CD14-positive monocyte (primary cell): ENCODE measurements around the gene ZDHHC19. TPM values are rescaled to one million over a fixed set of nuclear protein-coding genes. Genes with fewer than 3 reads are reported as not detected.

ENCODE experiments used
- DNase-seq, 3 donors: peaks; one replicate each; pipeline ENCODE4 v3.0.0-alpha.2; 2011 to 2022
- H2AFZ ChIP-seq: 2 replicates; pipeline ENCODE4 v1.6.0; 2012; ENCODE audit warnings: mild to moderate bottlenecking, low read depth, low read length, inconsistent platforms; ENCODE audit not compliant: insufficient read depth, poor library complexity, severe bottlenecking
- H3K27ac ChIP-seq, 2 donors: 1 replicate in 1 of 2; 2 replicates in 1 of 2; pipeline ENCODE4 v1.5.1; 2012 to 2013; ENCODE audit warnings: low read length in 2 of 2, control low read depth in 1 of 2, inconsistent platforms in 1 of 2, low read depth in 1 of 2, mild to moderate bottlenecking in 1 of 2
- H3K27me3 ChIP-seq, 2 donors: one replicate each; pipeline versions ENCODE4 v1.6.0 to v1.6.1; 2011 to 2013; ENCODE audit warnings: low read length in 2 of 2; ENCODE audit not compliant: control insufficient read depth in 2 of 2, insufficient read depth in 2 of 2
- H3K36me3 ChIP-seq, 2 donors: replicated peaks in 1 of 2; 1 replicate in 1 of 2; 2 replicates in 1 of 2; pipeline versions ENCODE4 v1.5.1 to v1.6.1; 2012 to 2013; ENCODE audit warnings: low read length in 2 of 2, control low read depth in 1 of 2, inconsistent platforms in 1 of 2, mild to moderate bottlenecking in 1 of 2; ENCODE audit not compliant: insufficient read depth in 2 of 2, control insufficient read depth in 1 of 2
- H3K4me1 ChIP-seq, 2 donors: 1 replicate in 1 of 2; 2 replicates in 1 of 2; pipeline versions ENCODE4 v1.5.1 to v1.6.1; 2012 to 2013; ENCODE audit warnings: low read length in 2 of 2, control low read depth in 1 of 2, inconsistent platforms in 1 of 2, mild to moderate bottlenecking in 1 of 2, moderate library complexity in 1 of 2; ENCODE audit not compliant: insufficient read depth in 2 of 2, control insufficient read depth in 1 of 2
- H3K4me2 ChIP-seq: replicated peaks from 2 replicates; pipeline ENCODE3; 2012; ENCODE audit warnings: low read length, moderate library complexity, mild to moderate bottlenecking; ENCODE audit not compliant: poor library complexity, severe bottlenecking; ENCODE audit errors: extremely low read depth
- H3K4me3 ChIP-seq, 3 experiments: fragments of 200-600 bp in 1 of 3; sonication (generic) in 1 of 3; replicated peaks in 1 of 3; 1 replicate in 2 of 3; 2 replicates in 1 of 3; pipeline ENCODE4 v1.5.1; 2011 to 2013; ENCODE audit warnings: low read length in 3 of 3, mild to moderate bottlenecking in 3 of 3, control low read depth in 2 of 3, low read depth in 2 of 3, inconsistent platforms in 1 of 3, moderate library complexity in 1 of 3
- H3K79me2 ChIP-seq: 2 replicates; pipeline ENCODE4 v1.6.0; 2012; ENCODE audit warnings: mild to moderate bottlenecking, control low read depth, inconsistent platforms, low read length, moderate library complexity; ENCODE audit not compliant: insufficient read depth
- H3K9ac ChIP-seq: 2 replicates; pipeline ENCODE4 v1.6.0; 2017; ENCODE audit warnings: low read length, mild to moderate bottlenecking; ENCODE audit not compliant: insufficient read depth, poor library complexity, severe bottlenecking
- H3K9me3 ChIP-seq, 2 donors: replicated peaks in 1 of 2; 1 replicate in 1 of 2; 2 replicates in 1 of 2; pipeline versions ENCODE4 v1.5.1 to v1.6.1; 2012 to 2013; ENCODE audit warnings: low read length in 2 of 2, control low read depth in 1 of 2; ENCODE audit not compliant: control insufficient read depth in 1 of 2, insufficient read depth in 1 of 2
- H4K20me1 ChIP-seq: 2 replicates; pipeline ENCODE4 v1.6.0; 2012; ENCODE audit warnings: mild to moderate bottlenecking, low read length, control low read depth, moderate library complexity; ENCODE audit not compliant: insufficient read depth
- H3K27ac Mint-ChIP-seq, 7 donors: one replicate each; pipeline ENCODE4 v1.8.0; 2020; ENCODE audit warnings: mild to moderate bottlenecking in 7 of 7, mixed read lengths in 7 of 7, moderate library complexity in 6 of 7, inconsistent platforms in 2 of 7
- H3K27me3 Mint-ChIP-seq, 3 donors: one replicate each; pipeline ENCODE4 v1.8.0; 2021 to 2022; ENCODE audit warnings: low read depth in 3 of 3, mild to moderate bottlenecking in 3 of 3, mixed read lengths in 3 of 3, moderate library complexity in 3 of 3, inconsistent platforms in 1 of 3
- H3K36me3 Mint-ChIP-seq, 2 donors: one replicate each; pipeline ENCODE4 v1.8.0; 2020; ENCODE audit warnings: mixed read lengths in 2 of 2, inconsistent platforms in 1 of 2, mild to moderate bottlenecking in 1 of 2
- H3K4me1 Mint-ChIP-seq: one replicate; pipeline ENCODE4 v1.8.0; 2020; ENCODE audit warnings: mild to moderate bottlenecking, mixed read lengths
- H3K4me3 Mint-ChIP-seq, 2 donors: one replicate each; pipeline ENCODE4 v1.8.0; 2020; ENCODE audit warnings: mild to moderate bottlenecking in 2 of 2, mixed read lengths in 2 of 2, moderate library complexity in 1 of 2
- H3K9me3 Mint-ChIP-seq, 7 donors: one replicate each; pipeline ENCODE4 v1.8.0; 2020 to 2022; ENCODE audit warnings: mixed read lengths in 7 of 7, mild to moderate bottlenecking in 6 of 7, moderate library complexity in 6 of 7, inconsistent platforms in 2 of 7
- WGBS: methylation state at CpG from one replicate; pipeline ENCODE4 v1.1.5; 2013; ENCODE audit warnings: missing lambda C conversion rate; ENCODE audit not compliant: insufficient coverage; 5-methylcytosine and 5-hydroxymethylcytosine counted together
- intact Hi-C, 2 donors: fragments of 100-400 bp; cut with micrococcal nuclease; formaldehyde crosslinking; loops; one replicate each; pipeline versions ENCODE4 v1.15.0 to v1.15.1; 2023
- polyA plus RNA-seq, 3 donors: library from polyadenylated mRNA; depleted of rRNA in 1 of 3; unstranded in 2 of 3; stranded (reverse) in 1 of 3; fragments of 300-500 nt in 2 of 3; fragments of >200 nt in 1 of 3; fragmentation: Illumina TruSeq in 2 of 3; gene quantifications; 1 replicate in 2 of 3; 2 replicates in 1 of 3; pipeline ENCODE4 v1.2.3, GENCODE V29; 2012 to 2021
- TF ChIP-seq, protein P1 (sequence below): fragments of 200-600 bp; IDR thresholded peaks from one replicate; pipeline ENCODE4 v1.8.0; 2022; ENCODE audit warnings: antibody characterized with exemption, mild to moderate bottlenecking

ZDHHC19 gene
- polyA plus RNA-seq, 3 donors = not detected

DNA sequence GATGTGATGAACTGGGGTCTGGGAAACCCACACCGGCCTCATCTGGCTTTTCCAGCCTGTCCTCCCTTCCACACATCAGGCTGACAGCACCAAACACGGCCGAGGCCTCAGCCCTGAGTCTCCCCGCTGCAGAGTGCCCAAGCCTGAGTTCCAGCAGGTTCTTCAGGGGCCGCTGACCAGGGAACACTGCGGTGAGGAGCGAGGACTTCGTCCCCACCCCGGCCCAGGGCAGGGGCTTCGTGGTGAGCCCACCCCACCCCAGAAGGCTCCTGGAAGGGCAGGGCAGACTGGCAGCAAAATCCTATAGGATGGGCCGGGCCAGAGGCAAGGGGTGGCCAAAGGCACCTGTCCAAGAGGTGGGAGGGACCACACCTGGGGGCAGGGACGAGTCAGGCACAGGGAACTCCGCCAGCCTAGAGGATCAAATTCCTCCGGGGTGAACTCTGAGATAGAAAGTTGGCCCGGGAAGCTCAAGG, 4.9 kb upstream of the ZDHHC19 start, which contains the start of gene SLC51A:
SLC51A (plus strand) TSS at position 446 of the 476 bp plus-strand sequence. CDS start 179 bp downstream, outside the sequence.
- H3K4me1 Mint-ChIP-seq = peaks cover 41% of the 10 kb centered on the region
- Histone ChIP-seq H3K79me2 (no peaks in the 10 kb centered on the region), H3K36me3 (no peaks in the 10 kb centered on the region), H3K27me3 (no peaks in the 10 kb centered on the region), H3K9ac (no peak within 1 kb of the TSS), H2AFZ (no peak within 1 kb of the TSS), H3K9me3 (no peaks in the 10 kb centered on the region), H4K20me1 (no peaks in the 10 kb centered on the region), H3K4me1 (peaks cover 36 to 43% of the 10 kb centered on the region in 2 donors), H3K4me3 (no peak within 1 kb of the TSS), H3K4me2 (no peak within 1 kb of the TSS), H3K27ac (no peak within 1 kb of the TSS)
- no peak within 1 kb of the TSS for H3K4me3 Mint-ChIP-seq
- peaks cover 2 to 9% (median 4%) of the 10 kb centered on the region in 3 donors for H3K27me3 Mint-ChIP-seq
- H3K27ac Mint-ChIP-seq = peak within 1 kb of the TSS in 1 of 7 donors; percentile 76
- no peaks in the 10 kb centered on the region for H3K36me3 Mint-ChIP-seq
- intact Hi-C loops = no loop called here
- DNase-seq = no peak
- 85% methylated on average over 8 of the region's 15 CpGs for WGBS
- peaks cover 0 to 3% (median 0%) of the 10 kb centered on the region in 7 donors for H3K9me3 Mint-ChIP-seq
- TF ChIP-seq, protein P1, sequence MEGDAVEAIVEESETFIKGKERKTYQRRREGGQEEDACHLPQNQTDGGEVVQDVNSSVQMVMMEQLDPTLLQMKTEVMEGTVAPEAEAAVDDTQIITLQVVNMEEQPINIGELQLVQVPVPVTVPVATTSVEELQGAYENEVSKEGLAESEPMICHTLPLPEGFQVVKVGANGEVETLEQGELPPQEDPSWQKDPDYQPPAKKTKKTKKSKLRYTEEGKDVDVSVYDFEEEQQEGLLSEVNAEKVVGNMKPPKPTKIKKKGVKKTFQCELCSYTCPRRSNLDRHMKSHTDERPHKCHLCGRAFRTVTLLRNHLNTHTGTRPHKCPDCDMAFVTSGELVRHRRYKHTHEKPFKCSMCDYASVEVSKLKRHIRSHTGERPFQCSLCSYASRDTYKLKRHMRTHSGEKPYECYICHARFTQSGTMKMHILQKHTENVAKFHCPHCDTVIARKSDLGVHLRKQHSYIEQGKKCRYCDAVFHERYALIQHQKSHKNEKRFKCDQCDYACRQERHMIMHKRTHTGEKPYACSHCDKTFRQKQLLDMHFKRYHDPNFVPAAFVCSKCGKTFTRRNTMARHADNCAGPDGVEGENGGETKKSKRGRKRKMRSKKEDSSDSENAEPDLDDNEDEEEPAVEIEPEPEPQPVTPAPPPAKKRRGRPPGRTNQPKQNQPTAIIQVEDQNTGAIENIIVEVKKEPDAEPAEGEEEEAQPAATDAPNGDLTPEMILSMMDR = no peak

GRCh38 chr3:196215493-196216020, 4.4 kb upstream of the ZDHHC19 start:
- Histone ChIP-seq H3K4me2 (no peak overlapping the region), H3K9me3 (no peaks in the 10 kb centered on the region), H2AFZ (no peak overlapping the region), H3K4me1 (peaks cover 30 to 37% of the 10 kb centered on the region in 2 donors), H3K27ac (no peak overlapping the region), H3K9ac (no peak overlapping the region), H3K4me3 (no peak overlapping the region), H4K20me1 (no peaks in the 10 kb centered on the region), H3K27me3 (no peaks in the 10 kb centered on the region), H3K79me2 (no peaks in the 10 kb centered on the region), H3K36me3 (no peaks in the 10 kb centered on the region)
- Mint-ChIP-seq H3K9me3 (peaks cover 0 to 3% (median 0%) of the 10 kb centered on the region in 7 donors), H3K4me3 (no peak overlapping the region), H3K36me3 (no peaks in the 10 kb centered on the region), H3K27me3 (peaks cover 2 to 9% (median 4%) of the 10 kb centered on the region in 3 donors), H3K4me1 (peaks cover 36% of the 10 kb centered on the region), H3K27ac (peak overlapping the region in 1 of 7 donors; percentile 76)
- 60% methylated on average over 4 of the region's 10 CpGs for WGBS
- TF ChIP-seq, protein P1 = no peak
- intact Hi-C loops = no loop called here
- no peak for DNase-seq
